Measurements from ENCODE around the gene RTCA.
"Not testable (repeated sequence)": the region's sequence is repeated elsewhere in the genome, so short reads cannot be mapped to it uniquely, and the experiment has no call there.

Gene RTCA

DNA sequence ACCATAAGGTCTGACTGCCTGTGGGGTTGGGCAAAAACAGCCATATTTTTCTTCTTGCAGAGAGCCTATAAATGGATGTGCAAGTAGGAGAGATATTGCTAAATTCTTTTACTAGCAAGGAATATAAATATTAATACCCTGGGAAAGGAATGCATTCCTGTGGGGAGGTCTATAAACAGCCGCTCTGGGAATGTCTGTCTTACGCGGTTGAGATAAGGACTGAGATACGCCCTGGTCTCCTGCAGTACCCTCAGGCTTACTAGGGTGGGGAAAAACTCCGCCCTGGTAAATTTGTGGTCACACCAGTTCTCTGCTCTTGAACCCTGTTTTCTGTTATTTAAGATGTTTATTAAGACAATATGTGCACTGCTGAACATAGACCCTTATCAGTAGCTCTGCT is 1.9 kb upstream of the RTCA start:
- H3K9ac ChIP-seq (ENCODE audit: low read depth, low read length); H3K27me3 ChIP-seq (ENCODE audit: control insufficient read depth, insufficient read depth, low read length); H3K9me3 ChIP-seq (ENCODE audit: control insufficient read depth, insufficient read depth, low read length); H3K36me3 ChIP-seq (ENCODE audit: control insufficient read depth, insufficient read depth, low read length); H3K4me1 ChIP-seq (ENCODE audit: control insufficient read depth, insufficient read depth, low read length); H3K4me3 ChIP-seq (ENCODE audit: low read depth, low read length): not testable (repeated sequence)

DNA sequence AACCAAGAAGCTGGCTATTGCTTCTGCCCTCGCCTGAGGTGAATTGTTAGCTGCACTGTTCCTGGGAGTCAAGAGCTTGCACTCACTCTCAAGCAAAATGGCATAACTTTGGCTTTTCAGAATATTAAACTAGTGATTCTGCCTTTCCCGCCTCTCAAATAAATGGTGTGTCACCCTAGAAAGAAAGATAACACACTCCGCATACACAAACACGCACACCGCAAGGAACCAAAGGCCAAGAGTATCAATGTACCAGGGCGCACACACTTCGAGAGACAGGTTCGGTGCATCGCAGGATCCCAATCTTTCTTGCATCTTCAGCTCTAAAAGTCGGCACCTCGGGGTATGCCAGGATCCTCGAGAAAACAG is 470 bp upstream of the RTCA start:
- peak overlapping the region; percentile 82 for H3K9ac ChIP-seq (ENCODE audit: low read depth, low read length)
- no peaks in the 10 kb centered on the region for H3K36me3 ChIP-seq (ENCODE audit: control insufficient read depth, insufficient read depth, low read length)
- no peaks in the 10 kb centered on the region for H3K4me1 ChIP-seq (ENCODE audit: control insufficient read depth, insufficient read depth, low read length)
- no peaks in the 10 kb centered on the region for H3K27me3 ChIP-seq (ENCODE audit: control insufficient read depth, insufficient read depth, low read length)
- peak overlapping the region; percentile 97 for H3K4me3 ChIP-seq (ENCODE audit: low read depth, low read length)
- H3K9me3 ChIP-seq (ENCODE audit: control insufficient read depth, insufficient read depth, low read length): no peaks in the 10 kb centered on the region

DNA sequence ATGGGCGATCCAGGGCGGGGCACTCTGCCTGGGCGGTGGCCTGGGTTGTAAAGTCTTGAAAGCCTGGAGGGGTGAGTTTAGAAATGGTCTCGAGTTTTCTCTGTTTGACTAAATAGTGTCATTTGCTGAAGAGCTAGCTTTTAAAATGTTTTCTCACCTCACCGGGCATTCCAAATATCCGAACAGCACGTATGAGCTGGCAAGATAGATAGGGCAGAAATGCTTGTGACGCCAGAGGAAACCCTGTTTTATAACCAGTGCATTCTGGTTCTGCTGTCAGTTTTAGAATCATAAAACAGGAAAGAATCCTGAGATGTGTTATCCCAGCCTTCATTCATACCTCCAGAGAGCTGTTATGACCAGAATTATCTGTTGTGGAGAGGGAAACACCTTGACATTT is 725 bp downstream of the RTCA start:
- no peaks in the 10 kb centered on the region for H3K4me1 ChIP-seq (ENCODE audit: control insufficient read depth, insufficient read depth, low read length)
- peaks cover 3% of the 10 kb centered on the region for H3K36me3 ChIP-seq (ENCODE audit: control insufficient read depth, insufficient read depth, low read length)
- H3K9ac ChIP-seq (ENCODE audit: low read depth, low read length): peak overlapping the region; percentile 94
- H3K4me3 ChIP-seq (ENCODE audit: low read depth, low read length): peak overlapping the region; percentile 97
- no peaks in the 10 kb centered on the region for H3K27me3 ChIP-seq (ENCODE audit: control insufficient read depth, insufficient read depth, low read length)
- no peaks in the 10 kb centered on the region for H3K9me3 ChIP-seq (ENCODE audit: control insufficient read depth, insufficient read depth, low read length)

DNA sequence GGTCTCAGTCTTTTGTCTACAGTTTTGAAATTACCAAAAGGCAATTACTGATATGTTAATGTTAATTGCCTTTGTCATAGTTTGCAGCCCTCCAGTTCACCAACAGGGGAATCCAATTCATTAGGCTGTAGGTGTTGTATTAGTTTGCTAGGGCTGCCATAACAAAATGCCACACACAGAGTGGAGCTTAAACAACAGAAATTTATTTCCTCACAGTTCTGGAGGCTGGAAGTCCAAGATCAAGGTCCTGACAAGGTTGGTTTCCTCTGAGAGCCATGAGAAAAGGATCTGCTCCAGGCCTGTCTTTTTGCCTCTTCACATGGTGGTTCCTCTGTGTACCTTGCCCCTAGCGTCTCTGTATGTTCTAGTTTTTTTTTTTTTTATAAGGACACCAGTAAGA is 1.3 kb downstream of the RTCA start:
- Histone ChIP-seq H3K9me3 (ENCODE audit: control insufficient read depth, insufficient read depth, low read length) (no peaks in the 10 kb centered on the region), H3K9ac (ENCODE audit: low read depth, low read length) (no peak overlapping the region), H3K4me3 (ENCODE audit: low read depth, low read length) (peak overlapping the region; percentile 97), H3K4me1 (ENCODE audit: control insufficient read depth, insufficient read depth, low read length) (no peaks in the 10 kb centered on the region), H3K36me3 (ENCODE audit: control insufficient read depth, insufficient read depth, low read length) (peaks cover 3% of the 10 kb centered on the region), H3K27me3 (ENCODE audit: control insufficient read depth, insufficient read depth, low read length) (no peaks in the 10 kb centered on the region)

DNA sequence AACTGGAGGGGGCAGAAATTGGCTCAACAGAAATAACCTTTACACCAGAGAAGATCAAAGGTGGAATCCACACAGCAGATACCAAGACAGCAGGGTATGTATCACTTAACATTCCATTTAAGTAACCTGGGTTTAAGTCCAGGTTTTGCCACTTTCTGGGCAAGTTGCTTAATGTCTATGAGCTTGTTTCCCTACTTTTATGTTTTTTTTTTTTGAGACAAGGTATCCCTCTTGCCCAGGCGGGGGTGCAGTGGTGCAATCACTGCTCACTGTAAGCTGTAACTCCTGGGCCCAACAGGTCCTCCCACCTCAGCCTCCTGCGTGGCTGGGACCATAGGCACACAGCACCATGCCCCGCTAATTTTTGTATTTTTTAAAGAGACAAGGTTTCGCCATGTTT is 2.2 kb downstream of the RTCA start:
- Histone ChIP-seq H3K27me3 (ENCODE audit: control insufficient read depth, insufficient read depth, low read length) (no peaks in the 10 kb centered on the region), H3K36me3 (ENCODE audit: control insufficient read depth, insufficient read depth, low read length) (peaks cover 3% of the 10 kb centered on the region), H3K4me3 (ENCODE audit: low read depth, low read length) (no peak overlapping the region), H3K9me3 (ENCODE audit: control insufficient read depth, insufficient read depth, low read length) (no peaks in the 10 kb centered on the region), H3K9ac (ENCODE audit: low read depth, low read length) (no peak overlapping the region), H3K4me1 (ENCODE audit: control insufficient read depth, insufficient read depth, low read length) (no peaks in the 10 kb centered on the region)

DNA sequence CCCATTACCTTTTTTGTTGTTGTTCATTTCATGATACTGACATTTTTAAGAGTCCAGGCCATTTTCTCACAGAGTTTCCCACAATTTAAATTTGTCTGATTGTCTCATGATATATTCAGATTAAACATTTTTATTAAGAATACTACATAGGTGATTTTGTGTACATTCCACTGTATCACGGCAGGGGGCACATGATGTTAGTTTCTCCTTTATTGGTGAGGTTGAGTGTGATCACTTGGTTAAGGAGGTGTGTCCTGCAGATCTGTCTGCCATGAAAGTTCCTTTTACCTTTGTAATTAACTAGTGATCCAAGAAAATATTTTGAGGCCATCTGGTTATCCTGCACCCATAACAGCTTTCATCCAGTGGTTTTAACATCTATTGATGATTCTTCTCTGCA is 11.8 kb downstream of the RTCA start:
- Histone ChIP-seq H3K27me3 (ENCODE audit: control insufficient read depth, insufficient read depth, low read length) (no peaks in the 10 kb centered on the region), H3K4me1 (ENCODE audit: control insufficient read depth, insufficient read depth, low read length) (no peaks in the 10 kb centered on the region), H3K9me3 (ENCODE audit: control insufficient read depth, insufficient read depth, low read length) (no peaks in the 10 kb centered on the region), H3K4me3 (ENCODE audit: low read depth, low read length) (no peak overlapping the region), H3K36me3 (ENCODE audit: control insufficient read depth, insufficient read depth, low read length) (peaks cover 9% of the 10 kb centered on the region), H3K9ac (ENCODE audit: low read depth, low read length) (no peak overlapping the region)

DNA sequence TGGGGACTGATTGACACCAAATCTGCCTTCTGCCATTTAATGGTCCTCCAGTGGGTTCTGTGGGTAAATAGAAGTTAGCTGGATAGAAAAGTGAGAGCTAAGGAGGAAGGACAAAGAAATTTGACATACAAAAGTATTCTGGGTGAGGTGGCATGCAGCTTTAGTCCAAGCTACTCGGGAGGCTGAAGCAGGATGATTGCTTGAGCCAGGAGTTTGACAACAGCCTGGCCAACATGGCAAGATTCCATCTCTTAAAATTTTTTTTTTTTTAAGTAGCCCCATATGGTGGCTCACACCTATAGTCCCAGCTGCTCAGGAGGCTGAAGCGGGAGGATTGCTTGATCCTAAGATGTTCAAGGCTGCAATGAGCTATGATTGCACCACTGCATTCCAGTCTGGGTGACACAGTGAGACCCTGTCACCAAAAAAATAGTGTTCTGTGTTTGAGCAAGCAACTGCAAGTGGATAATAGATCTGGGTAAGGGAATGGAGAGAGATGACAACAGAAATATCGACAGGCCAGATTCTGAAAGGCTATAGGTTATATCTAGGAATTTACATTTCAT is 13.4 kb downstream of the RTCA start:
- Histone ChIP-seq H3K9me3 (ENCODE audit: control insufficient read depth, insufficient read depth, low read length) (no peaks in the 10 kb centered on the region), H3K4me3 (ENCODE audit: low read depth, low read length) (no peak overlapping the region), H3K27me3 (ENCODE audit: control insufficient read depth, insufficient read depth, low read length) (no peaks in the 10 kb centered on the region), H3K36me3 (ENCODE audit: control insufficient read depth, insufficient read depth, low read length) (peaks cover 3% of the 10 kb centered on the region), H3K9ac (ENCODE audit: low read depth, low read length) (no peak overlapping the region), H3K4me1 (ENCODE audit: control insufficient read depth, insufficient read depth, low read length) (no peaks in the 10 kb centered on the region)

DNA sequence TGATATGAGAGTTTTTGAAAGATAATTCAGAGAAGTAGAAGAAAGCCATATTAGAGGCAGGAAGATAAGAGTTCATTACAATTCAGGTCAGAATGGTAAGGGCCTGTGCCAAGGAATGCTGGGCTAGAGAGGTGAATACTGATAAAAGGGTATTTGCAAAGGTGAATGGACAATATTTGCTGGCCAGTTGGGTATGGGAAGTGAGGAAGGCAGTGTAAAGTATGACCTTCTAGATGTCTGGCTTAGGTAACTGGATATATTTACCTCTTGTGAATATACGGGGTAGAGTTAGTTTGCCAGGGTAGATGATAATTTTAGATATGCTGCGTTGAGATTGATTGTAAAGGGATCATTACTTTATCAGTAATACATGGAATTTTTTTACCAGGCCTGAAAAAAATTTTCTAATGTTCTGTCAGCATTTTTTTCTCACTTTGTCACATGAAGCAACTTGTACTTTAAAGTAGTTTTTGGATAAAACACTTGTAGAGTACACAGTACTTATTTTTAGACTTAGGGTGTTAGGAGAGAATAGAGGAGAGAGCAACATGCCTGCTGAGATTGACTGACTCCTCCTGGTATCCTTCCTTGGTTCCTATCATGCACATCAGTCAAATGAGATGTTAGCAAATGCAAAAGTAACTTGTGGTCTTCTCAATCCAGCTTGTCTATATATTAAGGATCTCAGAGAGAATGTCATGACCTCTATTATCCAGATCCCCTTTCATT is 14.1 kb downstream of the RTCA start:
- peaks cover 3% of the 10 kb centered on the region for H3K36me3 ChIP-seq (ENCODE audit: control insufficient read depth, insufficient read depth, low read length)
- no peaks in the 10 kb centered on the region for H3K27me3 ChIP-seq (ENCODE audit: control insufficient read depth, insufficient read depth, low read length)
- no peak overlapping the region for H3K4me3 ChIP-seq (ENCODE audit: low read depth, low read length)
- no peak overlapping the region for H3K9ac ChIP-seq (ENCODE audit: low read depth, low read length)
- H3K4me1 ChIP-seq (ENCODE audit: control insufficient read depth, insufficient read depth, low read length): no peaks in the 10 kb centered on the region
- H3K9me3 ChIP-seq (ENCODE audit: control insufficient read depth, insufficient read depth, low read length): no peaks in the 10 kb centered on the region

DNA sequence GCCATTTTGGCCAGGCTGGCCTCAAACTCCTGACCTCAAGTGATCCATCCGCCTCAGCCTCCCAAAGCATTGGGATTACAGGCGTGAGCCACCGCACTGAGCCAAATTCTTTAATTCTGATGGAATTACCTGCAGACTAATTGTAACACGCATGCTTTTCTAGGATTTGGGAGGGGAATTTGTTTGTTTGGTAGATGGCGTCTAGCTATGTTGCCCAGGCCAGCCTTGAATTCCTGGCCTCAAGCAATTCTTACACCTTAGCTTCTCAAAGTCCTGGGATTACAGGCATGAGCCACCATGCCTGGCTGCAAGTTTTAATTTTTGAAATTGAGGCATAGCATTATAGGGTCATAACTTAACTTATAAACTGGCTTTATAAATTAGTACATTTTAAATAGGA is 18.6 kb downstream of the RTCA start:
- no peak overlapping the region for H3K4me3 ChIP-seq (ENCODE audit: low read depth, low read length)
- H3K27me3 ChIP-seq (ENCODE audit: control insufficient read depth, insufficient read depth, low read length): no peaks in the 10 kb centered on the region
- no peak overlapping the region for H3K9ac ChIP-seq (ENCODE audit: low read depth, low read length)
- no peaks in the 10 kb centered on the region for H3K36me3 ChIP-seq (ENCODE audit: control insufficient read depth, insufficient read depth, low read length)
- no peaks in the 10 kb centered on the region for H3K9me3 ChIP-seq (ENCODE audit: control insufficient read depth, insufficient read depth, low read length)
- H3K4me1 ChIP-seq (ENCODE audit: control insufficient read depth, insufficient read depth, low read length): no peaks in the 10 kb centered on the region

DNA sequence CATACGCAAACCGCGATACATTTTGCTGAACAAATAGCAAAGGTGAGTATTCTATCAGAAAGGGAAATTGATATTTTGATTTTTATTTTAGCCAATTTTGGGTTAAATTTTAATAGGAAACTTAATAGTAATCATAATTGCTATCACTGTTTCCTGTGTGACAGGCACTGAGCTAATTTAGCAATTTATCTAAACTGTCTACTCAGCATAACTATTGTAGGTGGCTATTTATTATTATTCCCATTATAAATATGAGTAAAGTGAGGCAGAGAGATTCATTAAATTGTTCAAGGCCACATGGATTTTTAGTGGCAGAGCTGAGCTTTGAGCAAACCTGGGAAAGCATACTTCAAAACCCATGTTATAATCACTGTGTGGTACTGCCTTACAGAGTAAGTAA is 21.1 kb downstream of the RTCA start:
- Histone ChIP-seq H3K36me3 (ENCODE audit: control insufficient read depth, insufficient read depth, low read length) (no peaks in the 10 kb centered on the region), H3K9ac (ENCODE audit: low read depth, low read length) (no peak overlapping the region), H3K9me3 (ENCODE audit: control insufficient read depth, insufficient read depth, low read length) (no peaks in the 10 kb centered on the region), H3K4me3 (ENCODE audit: low read depth, low read length) (no peak overlapping the region), H3K4me1 (ENCODE audit: control insufficient read depth, insufficient read depth, low read length) (no peaks in the 10 kb centered on the region), H3K27me3 (ENCODE audit: control insufficient read depth, insufficient read depth, low read length) (no peaks in the 10 kb centered on the region)

DNA sequence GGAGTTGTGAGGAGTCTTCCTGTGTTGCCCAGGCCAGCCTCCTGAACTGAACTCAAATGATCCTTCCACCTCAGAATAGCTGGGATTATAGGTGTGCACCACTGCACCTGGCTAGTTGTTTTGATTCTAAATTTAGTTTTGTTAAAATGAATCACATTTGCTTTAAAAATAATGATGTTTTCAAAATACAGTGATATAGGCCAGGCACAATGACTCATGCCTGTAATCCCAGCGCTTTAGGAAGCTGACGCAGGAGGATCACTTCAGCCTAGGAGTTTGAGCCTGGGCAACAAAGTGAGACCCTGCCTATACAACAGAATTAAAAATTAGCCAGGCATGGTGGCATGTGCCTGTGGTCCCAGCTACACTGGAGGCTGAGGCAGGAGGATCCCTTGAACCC is 24.3 kb downstream of the RTCA start:
- Histone ChIP-seq H3K9ac (ENCODE audit: low read depth, low read length) (no peak overlapping the region), H3K27me3 (ENCODE audit: control insufficient read depth, insufficient read depth, low read length) (no peaks in the 10 kb centered on the region), H3K4me1 (ENCODE audit: control insufficient read depth, insufficient read depth, low read length) (no peaks in the 10 kb centered on the region), H3K9me3 (ENCODE audit: control insufficient read depth, insufficient read depth, low read length) (no peaks in the 10 kb centered on the region), H3K4me3 (ENCODE audit: low read depth, low read length) (no peak overlapping the region), H3K36me3 (ENCODE audit: control insufficient read depth, insufficient read depth, low read length) (no peaks in the 10 kb centered on the region)

DNA sequence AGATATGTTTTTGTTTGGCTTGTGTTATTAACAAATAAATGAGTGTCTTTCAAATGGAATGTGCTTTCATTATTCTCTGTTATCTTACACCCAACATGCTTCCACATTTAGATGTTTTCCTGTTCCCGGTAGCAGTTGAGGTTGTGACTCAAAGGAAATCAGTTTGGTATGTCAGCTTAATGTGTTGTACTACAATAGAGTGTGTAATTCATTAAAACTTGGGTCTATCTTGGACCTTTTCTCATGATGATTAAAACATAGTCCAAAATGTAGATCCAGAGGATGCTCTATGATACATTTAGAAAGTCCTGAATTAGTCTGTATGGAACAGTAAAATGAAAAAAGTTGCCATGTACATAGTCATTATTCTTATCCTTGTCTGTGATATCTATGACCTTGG is 26.7 kb downstream of the RTCA start:
- Histone ChIP-seq H3K36me3 (ENCODE audit: control insufficient read depth, insufficient read depth, low read length) (no peaks in the 10 kb centered on the region), H3K9ac (ENCODE audit: low read depth, low read length) (no peak overlapping the region)

More for the DNA sequence above, 26.7 kb downstream of the RTCA start:
- Histone ChIP-seq H3K27me3 (ENCODE audit: control insufficient read depth, insufficient read depth, low read length) (no peaks in the 10 kb centered on the region), H3K4me1 (ENCODE audit: control insufficient read depth, insufficient read depth, low read length) (no peaks in the 10 kb centered on the region), H3K4me3 (ENCODE audit: low read depth, low read length) (no peak overlapping the region), H3K9me3 (ENCODE audit: control insufficient read depth, insufficient read depth, low read length) (no peaks in the 10 kb centered on the region)

All from iPS-15b (cell line).